ENCODE results near the gene SAMD4B. TPM values are rescaled to one million over a fixed set of nuclear protein-coding genes. Genes with fewer than 3 reads are reported as not detected.
A peak's percentile ranks its signal among the peaks of the same experiment; 100 is the strongest.

Gene SAMD4B
- total and polyA plus RNA-seq, 4 donors: 25.8 to 145 (median 97.7) TPM

- Histone ChIP-seq H3K4me1 (ENCODE audit: control insufficient read depth, insufficient read depth, low read length) (peaks cover 5% of the 10 kb centered on the region), H3K36me3 (ENCODE audit: control insufficient read depth, insufficient read depth, low read length) (peaks cover 2% of the 10 kb centered on the region), H3K9me3 (ENCODE audit: control insufficient read depth, insufficient read depth, low read length) (no peaks in the 10 kb centered on the region), H3K27me3 (ENCODE audit: control insufficient read depth, insufficient read depth, low read length) (peaks cover 4% of the 10 kb centered on the region), H3K27ac (ENCODE audit: low read depth, low read length) (no peak overlapping the region), H3K4me3 (ENCODE audit: low read depth, low read length) (no peak overlapping the region)
- WGBS (ENCODE audit: insufficient coverage): no CpG with 5 or more reads among the region's 3 CpGs
- no peak for DNase-seq (ENCODE audit: low read depth in 4 of 6, low spot score in 6 of 6)
Observed at GRCh38 chr19:39301562-39301961, 40.7 kb upstream of the SAMD4B start.

GRCh38 chr19:39303373-39304184, 38.6 kb upstream of the SAMD4B start:
- H3K4me1 ChIP-seq (ENCODE audit: control insufficient read depth, insufficient read depth, low read length): peaks cover 24% of the 10 kb centered on the region
- H3K27me3 ChIP-seq (ENCODE audit: control insufficient read depth, insufficient read depth, low read length): peaks cover 21% of the 10 kb centered on the region
- H3K4me3 ChIP-seq (ENCODE audit: low read depth, low read length): no peak overlapping the region
- no peak for DNase-seq (ENCODE audit: low read depth in 4 of 6, low spot score in 6 of 6)
- WGBS (ENCODE audit: insufficient coverage): 58% methylated on average over 4 of the region's 10 CpGs
- no peaks in the 10 kb centered on the region for H3K9me3 ChIP-seq (ENCODE audit: control insufficient read depth, insufficient read depth, low read length)
- H3K27ac ChIP-seq (ENCODE audit: low read depth, low read length): no peak overlapping the region
- H3K36me3 ChIP-seq (ENCODE audit: control insufficient read depth, insufficient read depth, low read length): peaks cover 17% of the 10 kb centered on the region

GRCh38 chr19:39304185-39304513, 38.1 kb upstream of the SAMD4B start:
- Histone ChIP-seq H3K4me3 (ENCODE audit: low read depth, low read length) (no peak overlapping the region), H3K36me3 (ENCODE audit: control insufficient read depth, insufficient read depth, low read length) (peaks cover 20% of the 10 kb centered on the region), H3K4me1 (ENCODE audit: control insufficient read depth, insufficient read depth, low read length) (peaks cover 25% of the 10 kb centered on the region), H3K27ac (ENCODE audit: low read depth, low read length) (no peak overlapping the region), H3K27me3 (ENCODE audit: control insufficient read depth, insufficient read depth, low read length) (peaks cover 25% of the 10 kb centered on the region), H3K9me3 (ENCODE audit: control insufficient read depth, insufficient read depth, low read length) (no peaks in the 10 kb centered on the region)
- DNase-seq (ENCODE audit: low read depth in 4 of 6, low spot score in 6 of 6): no peak

- Histone ChIP-seq H3K4me1 (ENCODE audit: control insufficient read depth, insufficient read depth, low read length) (peaks cover 25% of the 10 kb centered on the region), H3K4me3 (ENCODE audit: low read depth, low read length) (no peak overlapping the region), H3K27ac (ENCODE audit: low read depth, low read length) (no peak overlapping the region), H3K27me3 (ENCODE audit: control insufficient read depth, insufficient read depth, low read length) (peaks cover 25% of the 10 kb centered on the region), H3K36me3 (ENCODE audit: control insufficient read depth, insufficient read depth, low read length) (peaks cover 20% of the 10 kb centered on the region), H3K9me3 (ENCODE audit: control insufficient read depth, insufficient read depth, low read length) (no peaks in the 10 kb centered on the region)
- no peak for DNase-seq (ENCODE audit: low read depth in 4 of 6, low spot score in 6 of 6)
- 28% methylated on average over 4 of the region's 6 CpGs for WGBS (ENCODE audit: insufficient coverage)
Observed at GRCh38 chr19:39304701-39305571, 37.3 kb upstream of the SAMD4B start.

- DNase-seq (ENCODE audit: low read depth in 4 of 6, low spot score in 6 of 6): no peak
- no peaks in the 10 kb centered on the region for H3K9me3 ChIP-seq (ENCODE audit: control insufficient read depth, insufficient read depth, low read length)
- H3K27ac ChIP-seq (ENCODE audit: low read depth, low read length): no peak overlapping the region
- peaks cover 25% of the 10 kb centered on the region for H3K27me3 ChIP-seq (ENCODE audit: control insufficient read depth, insufficient read depth, low read length)
- no peak overlapping the region for H3K4me3 ChIP-seq (ENCODE audit: low read depth, low read length)
- H3K4me1 ChIP-seq (ENCODE audit: control insufficient read depth, insufficient read depth, low read length): peaks cover 35% of the 10 kb centered on the region
- peaks cover 25% of the 10 kb centered on the region for H3K36me3 ChIP-seq (ENCODE audit: control insufficient read depth, insufficient read depth, low read length)
Observed at GRCh38 chr19:39306075-39306474, 36.1 kb upstream of the SAMD4B start.

GRCh38 chr19:39307046-39307821, 35.0 kb upstream of the SAMD4B start:
- Histone ChIP-seq H3K27me3 (ENCODE audit: control insufficient read depth, insufficient read depth, low read length) (peaks cover 25% of the 10 kb centered on the region), H3K9me3 (ENCODE audit: control insufficient read depth, insufficient read depth, low read length) (no peaks in the 10 kb centered on the region), H3K4me1 (ENCODE audit: control insufficient read depth, insufficient read depth, low read length) (peaks cover 36% of the 10 kb centered on the region), H3K36me3 (ENCODE audit: control insufficient read depth, insufficient read depth, low read length) (peaks cover 33% of the 10 kb centered on the region), H3K27ac (ENCODE audit: low read depth, low read length) (no peak overlapping the region), H3K4me3 (ENCODE audit: low read depth, low read length) (peak overlapping the region; percentile 26)
- DNase-seq (ENCODE audit: low read depth in 4 of 6, low spot score in 6 of 6): peak in 1 of 6 donors; percentile 45
- 16% methylated on average over 71 of the region's 71 CpGs for WGBS (ENCODE audit: insufficient coverage)

DNA sequence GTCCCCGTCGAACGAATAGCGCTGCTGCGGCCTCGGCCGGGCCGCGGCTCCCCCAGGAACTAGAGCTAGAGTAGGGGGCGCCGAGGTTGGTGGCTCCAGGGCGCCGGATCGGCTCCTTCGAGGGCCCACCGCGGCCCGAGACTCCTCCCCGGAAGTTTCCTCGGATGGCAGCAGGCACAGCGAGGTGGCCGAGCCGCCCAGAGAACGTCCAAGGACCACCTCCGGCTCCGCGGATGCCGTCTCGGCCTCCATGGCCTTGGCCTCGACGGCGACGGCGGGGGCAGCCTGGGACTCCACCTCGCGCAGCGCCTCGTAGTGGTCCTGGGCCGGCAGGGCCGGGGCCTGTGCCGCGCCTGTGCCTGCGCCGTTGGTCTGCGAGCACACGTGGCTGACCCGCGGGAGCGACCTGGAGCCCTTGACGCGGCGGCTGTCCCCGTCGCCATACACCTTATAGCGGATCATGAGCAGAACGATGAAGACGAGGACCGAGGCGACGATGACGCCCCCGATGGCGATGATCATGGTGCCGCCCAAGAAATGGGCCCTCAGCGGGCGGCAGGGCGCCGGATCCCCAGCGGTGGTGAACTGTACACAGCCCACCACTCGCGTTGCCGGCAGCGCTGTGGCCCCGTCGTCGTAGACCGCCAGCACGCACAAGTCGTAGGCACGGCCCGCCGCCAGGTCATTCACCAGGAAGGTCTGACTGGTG, 34.2 kb upstream of the SAMD4B start:
- H3K27ac ChIP-seq (ENCODE audit: low read depth, low read length): no peak overlapping the region
- WGBS (ENCODE audit: insufficient coverage): 16% methylated on average over 82 of the region's 82 CpGs
- H3K9me3 ChIP-seq (ENCODE audit: control insufficient read depth, insufficient read depth, low read length): no peaks in the 10 kb centered on the region
- H3K27me3 ChIP-seq (ENCODE audit: control insufficient read depth, insufficient read depth, low read length): peaks cover 25% of the 10 kb centered on the region
- H3K36me3 ChIP-seq (ENCODE audit: control insufficient read depth, insufficient read depth, low read length): peaks cover 40% of the 10 kb centered on the region
- no peak overlapping the region for H3K4me3 ChIP-seq (ENCODE audit: low read depth, low read length)
- DNase-seq (ENCODE audit: low read depth in 4 of 6, low spot score in 6 of 6): no peak
- peaks cover 36% of the 10 kb centered on the region for H3K4me1 ChIP-seq (ENCODE audit: control insufficient read depth, insufficient read depth, low read length)

- Histone ChIP-seq H3K4me1 (ENCODE audit: control insufficient read depth, insufficient read depth, low read length) (peaks cover 36% of the 10 kb centered on the region), H3K27ac (ENCODE audit: low read depth, low read length) (no peak overlapping the region), H3K36me3 (ENCODE audit: control insufficient read depth, insufficient read depth, low read length) (peaks cover 48% of the 10 kb centered on the region), H3K4me3 (ENCODE audit: low read depth, low read length) (no peak overlapping the region), H3K9me3 (ENCODE audit: control insufficient read depth, insufficient read depth, low read length) (no peaks in the 10 kb centered on the region), H3K27me3 (ENCODE audit: control insufficient read depth, insufficient read depth, low read length) (peaks cover 23% of the 10 kb centered on the region)
- DNase-seq (ENCODE audit: low read depth in 4 of 6, low spot score in 6 of 6): no peak
- WGBS (ENCODE audit: insufficient coverage): 31% methylated on average over 15 of the region's 18 CpGs
Observed at GRCh38 chr19:39308531-39309304, 33.5 kb upstream of the SAMD4B start.

All from spinal cord (tissue), 10 donors.